MCF 10A (cell line): ENCODE results near the gene SH3RF1. TPM values are rescaled to one million over a fixed set of nuclear protein-coding genes. Genes with fewer than 3 reads are reported as not detected.

ENCODE experiments used
- BruUV-seq: library from RNA; stranded (reverse); fragments of 400-500 nt; replicated peaks from 2 replicates; lab custom pipeline; 2021; lab: Mats Ljungman, UMichigan
- CTCF ChIA-PET: fragments of 300-600 bp; sonication (Branson Sonifier 250); formaldehyde crosslinking; extraction: SDS; loops from one replicate; lab custom pipeline; 2021; ENCODE audit warnings: antibody characterized with exemption, inconsistent platforms; lab: Yijun Ruan, JAX
- POLR2A ChIA-PET: fragments of 300-600, 350-650 bp; sonication (Branson Sonifier 250); formaldehyde crosslinking; extraction: SDS; loops from one replicate; lab custom pipeline; 2020; ENCODE audit warnings: antibody characterized with exemption, inconsistent platforms; lab: Yijun Ruan, JAX
- DNase-seq: peaks from one replicate; pipeline ENCODE4 v3.0.0-alpha.2; 2018; ENCODE audit not compliant: unreplicated experiment
- H3K27ac Mint-ChIP-seq: one replicate; pipeline ENCODE4 v1.8.0; 2022; ENCODE audit warnings: mild to moderate bottlenecking, low read depth, mixed read lengths; ENCODE audit not compliant: unreplicated experiment
- H3K27me3 Mint-ChIP-seq: one replicate; pipeline ENCODE4 v1.8.0; 2022; ENCODE audit warnings: mixed read lengths; ENCODE audit not compliant: insufficient read depth, unreplicated experiment
- H3K36me3 Mint-ChIP-seq: one replicate; pipeline ENCODE4 v1.8.0; 2022; ENCODE audit warnings: mild to moderate bottlenecking, moderate library complexity, mixed read lengths; ENCODE audit not compliant: insufficient read depth, unreplicated experiment
- H3K4me1 Mint-ChIP-seq: one replicate; pipeline ENCODE4 v1.8.0; 2022; ENCODE audit warnings: mixed read lengths; ENCODE audit not compliant: insufficient read depth, unreplicated experiment
- H3K4me3 Mint-ChIP-seq: one replicate; pipeline ENCODE4 v1.8.0; 2022; ENCODE audit warnings: mild to moderate bottlenecking, moderate library complexity, mixed read lengths; ENCODE audit not compliant: unreplicated experiment
- H3K9me3 Mint-ChIP-seq: one replicate; pipeline ENCODE4 v1.8.0; 2022; ENCODE audit warnings: mixed read lengths; ENCODE audit not compliant: unreplicated experiment
- intact Hi-C: fragments of 100-400 bp; cut with micrococcal nuclease; formaldehyde crosslinking; loops from 2 replicates; pipeline ENCODE4 v1.14.1; 2022
- total RNA-seq: library from RNA; stranded (reverse); gene quantifications from 2 replicates; pipeline ENCODE4 v1.2.3, GENCODE V29; 2022
- TF ChIP-seq, protein P1 (sequence below): fragments of 200-600 bp; IDR thresholded peaks from one replicate; pipeline ENCODE4 v1.8.0; 2022; ENCODE audit warnings: antibody characterized with exemption, mild to moderate bottlenecking; ENCODE audit not compliant: unreplicated experiment

Gene SH3RF1
- total RNA-seq, 1 experiment from 2014 or later, result 17.4 TPM

DNA sequence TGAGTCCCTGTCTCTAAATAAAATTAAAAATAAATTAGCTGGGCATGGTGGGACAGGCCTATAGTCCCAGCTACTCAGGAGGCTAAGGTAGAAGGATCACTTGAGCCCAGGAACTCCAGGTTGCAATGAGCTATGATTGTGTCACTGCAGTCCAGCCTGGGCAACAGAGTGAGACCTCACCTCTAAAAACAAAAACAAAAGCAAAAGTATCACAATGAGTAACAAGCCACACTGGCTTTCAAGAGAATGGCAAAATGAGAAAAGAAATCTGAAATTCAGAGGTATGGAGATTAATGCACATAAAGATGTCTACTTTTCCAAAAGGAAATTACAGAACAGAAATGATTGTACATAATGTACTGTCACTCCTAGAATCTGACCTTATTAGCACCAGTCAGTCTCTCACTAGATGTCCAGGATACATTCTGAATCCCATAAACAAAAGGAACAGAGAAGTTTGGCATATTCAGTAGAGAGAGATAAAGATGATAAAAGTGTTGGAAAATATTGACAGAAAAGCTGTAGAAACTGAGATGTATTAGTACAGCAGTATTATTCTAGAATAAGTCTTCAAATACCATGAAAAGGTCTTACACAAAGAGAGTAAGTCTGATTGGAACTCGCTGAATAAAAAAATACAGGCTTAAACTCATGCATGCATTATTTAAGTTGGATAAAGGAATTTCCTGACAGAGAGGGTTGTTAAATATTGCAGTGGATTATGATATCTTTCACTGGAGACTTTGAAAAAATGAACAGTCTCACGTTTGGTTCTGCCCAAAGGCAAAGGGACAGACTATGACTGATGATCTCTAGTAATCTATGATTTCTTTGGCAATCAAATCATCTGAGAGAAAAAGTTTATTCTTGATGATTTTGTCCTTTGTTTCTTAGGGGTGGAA lies 102.5 kb downstream of the SH3RF1 start:
- no peak overlapping the region for H3K4me3 Mint-ChIP-seq
- ChIA-PET CTCF (no interaction called here), POLR2A (no interaction called here)
- no peaks in the 10 kb centered on the region for H3K36me3 Mint-ChIP-seq
- intact Hi-C loops, result no loop called here
- no peak for DNase-seq
- no peaks in the 10 kb centered on the region for H3K27me3 Mint-ChIP-seq
- H3K27ac Mint-ChIP-seq, result no peak overlapping the region
- peaks cover 11% of the 10 kb centered on the region for H3K4me1 Mint-ChIP-seq
- TF ChIP-seq, protein P1, sequence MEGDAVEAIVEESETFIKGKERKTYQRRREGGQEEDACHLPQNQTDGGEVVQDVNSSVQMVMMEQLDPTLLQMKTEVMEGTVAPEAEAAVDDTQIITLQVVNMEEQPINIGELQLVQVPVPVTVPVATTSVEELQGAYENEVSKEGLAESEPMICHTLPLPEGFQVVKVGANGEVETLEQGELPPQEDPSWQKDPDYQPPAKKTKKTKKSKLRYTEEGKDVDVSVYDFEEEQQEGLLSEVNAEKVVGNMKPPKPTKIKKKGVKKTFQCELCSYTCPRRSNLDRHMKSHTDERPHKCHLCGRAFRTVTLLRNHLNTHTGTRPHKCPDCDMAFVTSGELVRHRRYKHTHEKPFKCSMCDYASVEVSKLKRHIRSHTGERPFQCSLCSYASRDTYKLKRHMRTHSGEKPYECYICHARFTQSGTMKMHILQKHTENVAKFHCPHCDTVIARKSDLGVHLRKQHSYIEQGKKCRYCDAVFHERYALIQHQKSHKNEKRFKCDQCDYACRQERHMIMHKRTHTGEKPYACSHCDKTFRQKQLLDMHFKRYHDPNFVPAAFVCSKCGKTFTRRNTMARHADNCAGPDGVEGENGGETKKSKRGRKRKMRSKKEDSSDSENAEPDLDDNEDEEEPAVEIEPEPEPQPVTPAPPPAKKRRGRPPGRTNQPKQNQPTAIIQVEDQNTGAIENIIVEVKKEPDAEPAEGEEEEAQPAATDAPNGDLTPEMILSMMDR, result no peak
- no TSS peak for BruUV-seq
- H3K9me3 Mint-ChIP-seq, result no peaks in the 10 kb centered on the region

DNA sequence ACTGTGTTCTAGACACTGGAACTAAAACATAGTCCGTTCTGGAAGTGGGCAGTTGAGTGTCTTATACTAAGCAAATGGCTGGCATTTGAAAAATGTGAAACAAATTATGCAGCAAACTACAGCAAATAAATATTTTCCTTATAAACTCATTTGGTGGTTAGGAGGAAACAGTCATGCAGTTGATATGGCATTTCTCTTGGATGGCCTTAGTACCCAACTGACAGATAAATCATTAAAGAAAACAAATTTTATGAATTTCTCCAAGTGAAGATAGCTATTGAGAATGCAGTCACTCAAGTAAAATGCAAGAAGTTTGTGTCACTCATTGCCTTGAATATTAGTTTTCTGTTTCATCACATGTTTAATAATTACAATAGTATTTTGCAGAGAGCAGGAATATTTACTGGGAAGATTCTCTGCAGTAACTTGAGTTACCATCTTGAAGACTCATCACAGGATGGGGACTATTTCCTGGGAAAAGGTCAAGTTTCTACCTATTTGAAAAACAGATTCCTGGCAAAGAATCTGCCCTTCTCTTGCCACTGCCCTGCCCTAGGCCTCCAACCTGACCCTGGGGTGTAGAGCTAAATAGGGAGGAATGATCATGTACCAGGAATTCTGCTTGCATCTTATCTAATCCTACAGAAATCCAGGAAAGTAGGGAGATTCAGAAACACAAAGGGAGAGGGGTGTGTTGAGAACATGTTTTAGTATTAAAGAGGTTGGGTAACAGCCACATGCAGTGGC lies 105.9 kb downstream of the SH3RF1 start:
- CTCF ChIA-PET, result no interaction called here
- Mint-ChIP-seq H3K27ac (no peak overlapping the region), H3K4me3 (no peak overlapping the region), H3K4me1 (peaks cover 15% of the 10 kb centered on the region), H3K27me3 (no peaks in the 10 kb centered on the region), H3K36me3 (no peaks in the 10 kb centered on the region), H3K9me3 (no peaks in the 10 kb centered on the region)
- TF ChIP-seq, protein P1, result no peak
- DNase-seq, result no peak
- BruUV-seq, result no TSS peak
- intact Hi-C loops, result no loop called here
- POLR2A ChIA-PET, result no interaction called here

DNA sequence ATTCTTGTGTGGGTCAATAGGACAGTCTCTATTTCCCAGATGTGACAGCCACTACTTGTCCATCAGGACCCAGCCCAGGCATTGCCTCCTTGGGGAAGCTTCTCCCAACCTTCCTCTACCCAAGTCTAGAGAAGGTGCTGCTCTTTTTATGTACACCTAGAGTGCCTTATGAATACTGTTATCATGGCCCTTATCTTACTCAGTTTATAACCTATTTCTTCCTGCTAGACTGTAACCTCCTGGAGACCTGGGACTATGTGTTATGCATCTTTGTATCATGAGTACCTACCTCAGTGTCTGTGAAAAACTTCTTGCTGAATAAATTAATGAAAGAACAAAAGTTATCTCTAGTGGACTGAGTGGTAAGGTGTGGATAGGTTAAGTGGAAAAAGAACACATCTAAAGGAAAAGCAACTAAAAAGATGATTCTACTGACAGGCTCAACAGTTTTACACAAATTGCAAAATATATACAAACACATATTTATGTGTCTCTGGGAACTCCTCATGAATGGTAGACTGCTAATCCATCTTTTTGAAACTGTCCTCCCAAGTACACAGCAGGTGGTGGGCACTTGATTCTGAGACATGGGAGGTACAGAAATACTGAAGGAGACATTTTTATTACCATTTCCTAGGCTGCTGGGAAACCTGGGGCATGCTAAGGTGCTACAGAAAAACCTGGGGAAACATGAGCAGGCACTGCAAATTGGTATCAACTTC lies 106.6 kb downstream of the SH3RF1 start:
- CTCF ChIA-PET, result no interaction called here
- Mint-ChIP-seq H3K36me3 (no peaks in the 10 kb centered on the region), H3K4me3 (no peak overlapping the region), H3K27me3 (no peaks in the 10 kb centered on the region), H3K27ac (no peak overlapping the region), H3K4me1 (peaks cover 22% of the 10 kb centered on the region), H3K9me3 (no peaks in the 10 kb centered on the region)
- DNase-seq, result no peak
- POLR2A ChIA-PET, result no interaction called here
- BruUV-seq, result no TSS peak
- intact Hi-C loops, result no loop called here
- TF ChIP-seq, protein P1, result no peak

DNA sequence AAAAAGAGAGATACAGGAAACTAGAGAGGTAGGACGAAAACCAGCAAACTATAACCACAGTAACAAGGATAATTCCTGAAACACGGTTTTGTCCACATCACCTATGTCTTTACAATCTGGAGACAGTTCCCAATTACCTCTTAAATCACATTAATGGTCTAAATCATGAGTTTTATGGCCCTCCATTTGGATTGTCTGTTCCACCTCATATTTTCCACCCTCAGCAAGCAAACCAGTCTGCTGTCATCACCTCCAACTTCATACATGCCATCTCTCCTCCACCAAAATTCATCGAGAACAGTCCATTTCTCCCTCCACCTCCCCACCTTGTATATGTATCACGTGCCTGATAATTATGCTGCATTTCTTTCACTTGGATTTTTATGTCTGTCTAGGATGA lies 107.3 kb downstream of the SH3RF1 start:
- CTCF ChIA-PET, result no interaction called here
- Mint-ChIP-seq H3K4me3 (no peak overlapping the region), H3K4me1 (peaks cover 24% of the 10 kb centered on the region), H3K36me3 (no peaks in the 10 kb centered on the region), H3K27me3 (no peaks in the 10 kb centered on the region), H3K27ac (no peak overlapping the region), H3K9me3 (no peaks in the 10 kb centered on the region)
- POLR2A ChIA-PET, result no interaction called here
- TF ChIP-seq, protein P1, result no peak
- no peak for DNase-seq
- BruUV-seq, result no TSS peak
- intact Hi-C loops, result no loop called here
